HCEC 1CT (cell line): ENCODE data around the gene TBC1D32.
"Not testable (repeated sequence)": the region's sequence is repeated elsewhere in the genome, so short reads cannot be mapped to it uniquely, and the experiment has no call there.

ENCODE experiments used
- DNase-seq: peaks from one replicate; pipeline ENCODE4 v3.0.0-alpha.2; 2017

Gene TBC1D32

GRCh38 chr6:121330516-121330915, 3.8 kb downstream of the TBC1D32 start:
- DNase-seq = no peak

GRCh38 chr6:121321282-121321681, 13.0 kb downstream of the TBC1D32 start:
- DNase-seq = no peak

GRCh38 chr6:121319603-121320002, 14.7 kb downstream of the TBC1D32 start:
- DNase-seq = no peak

GRCh38 chr6:121319112-121319553, 15.1 kb downstream of the TBC1D32 start:
- DNase-seq = no peak

- no peak for DNase-seq
Observed at GRCh38 chr6:121314381-121315112, 19.7 kb downstream of the TBC1D32 start.

GRCh38 chr6:121311814-121312213, 22.5 kb downstream of the TBC1D32 start:
- not testable (repeated sequence) for DNase-seq

- DNase-seq = no peak
Observed at GRCh38 chr6:121310495-121310894, 23.8 kb downstream of the TBC1D32 start.

- peak; percentile 85 for DNase-seq
Observed at GRCh38 chr6:121309768-121310469, 24.4 kb downstream of the TBC1D32 start.

GRCh38 chr6:121305957-121306607, 28.2 kb downstream of the TBC1D32 start:
- peak; percentile 61 for DNase-seq

GRCh38 chr6:121302882-121303281, 31.4 kb downstream of the TBC1D32 start:
- DNase-seq = no peak

- not testable (repeated sequence) for DNase-seq
Observed at GRCh38 chr6:121301156-121301555, 33.1 kb downstream of the TBC1D32 start.

- peak; percentile 37 for DNase-seq
Observed at GRCh38 chr6:121297694-121298093, 36.6 kb downstream of the TBC1D32 start.

GRCh38 chr6:121285041-121285440, 49.2 kb downstream of the TBC1D32 start:
- peak; percentile 89 for DNase-seq

GRCh38 chr6:121274666-121275295, 59.5 kb downstream of the TBC1D32 start:
- no peak for DNase-seq

- no peak for DNase-seq
Observed at GRCh38 chr6:121263742-121264141, 70.5 kb downstream of the TBC1D32 start.

GRCh38 chr6:121260651-121261102, 73.6 kb downstream of the TBC1D32 start:
- DNase-seq = peak; percentile 85

- DNase-seq = peak; percentile 28
Observed at GRCh38 chr6:121247386-121247785, 86.9 kb downstream of the TBC1D32 start.

GRCh38 chr6:121242386-121242785, 91.9 kb downstream of the TBC1D32 start:
- no peak for DNase-seq

- no peak for DNase-seq
Observed at GRCh38 chr6:121237859-121238258, 96.4 kb downstream of the TBC1D32 start.

GRCh38 chr6:121236984-121237383, 97.3 kb downstream of the TBC1D32 start:
- no peak for DNase-seq

GRCh38 chr6:121235386-121235785, 98.9 kb downstream of the TBC1D32 start:
- no peak for DNase-seq

GRCh38 chr6:121223930-121224329, 110.3 kb downstream of the TBC1D32 start:
- no peak for DNase-seq

- no peak for DNase-seq
Observed at GRCh38 chr6:121223212-121223611, 111.1 kb downstream of the TBC1D32 start.
